Measurements from ENCODE around the gene CRADD.
"Not testable (repeated sequence)": the region's sequence is repeated elsewhere in the genome, so short reads cannot be mapped to it uniquely, and the experiment has no call there.

The CRADD gene

GRCh38 chr12:93781961-93782360 lies 104.8 kb downstream of the CRADD start:
- not testable (repeated sequence) for DNase-seq (ENCODE audit: low read depth in 1 of 2, low spot score in 1 of 2)

- DNase-seq (ENCODE audit: low read depth in 1 of 2, low spot score in 1 of 2) = no peak
Measured at GRCh38 chr12:93782853-93783252, 105.7 kb downstream of the CRADD start.

- DNase-seq (ENCODE audit: low read depth in 1 of 2, low spot score in 1 of 2) = peak in 1 of 2 donors; percentile 54
Measured at GRCh38 chr12:93783832-93784231, 106.7 kb downstream of the CRADD start.

DNA sequence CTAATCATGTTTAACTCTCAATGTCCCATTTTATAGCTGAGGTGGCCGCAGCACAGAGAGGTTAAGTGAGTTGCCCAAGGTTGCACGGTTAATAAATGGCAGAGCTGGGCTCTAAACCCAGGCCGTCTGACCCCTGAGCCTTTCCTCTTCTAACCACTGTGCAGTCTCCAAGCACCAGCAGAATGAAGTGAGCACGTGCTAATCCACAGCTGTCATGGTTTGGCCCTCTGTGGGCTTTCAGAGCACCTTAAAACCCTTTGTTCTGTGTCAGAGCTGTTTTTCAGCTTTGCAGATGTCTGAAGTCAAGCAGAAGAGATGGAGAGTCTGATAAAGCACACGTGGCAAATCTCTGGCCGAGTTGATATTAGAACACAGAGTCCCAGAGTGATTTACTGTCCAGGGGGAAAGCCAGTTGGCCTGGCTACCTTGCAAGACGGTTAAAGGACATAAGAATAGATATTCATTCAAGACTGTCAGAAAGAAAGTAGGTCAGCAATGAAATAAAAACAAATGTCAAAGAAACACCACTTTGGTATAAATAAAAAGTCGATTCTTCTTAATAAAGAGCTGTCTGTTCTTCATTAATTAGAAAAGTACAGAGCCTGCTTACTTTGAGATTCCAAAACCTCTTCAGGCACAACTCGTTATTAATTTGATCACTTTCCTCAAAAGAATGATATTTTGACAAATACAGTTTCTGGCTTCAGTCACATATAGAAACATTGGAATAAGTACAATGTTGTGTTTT lies 107.3 kb downstream of the CRADD start:
- DNase-seq (ENCODE audit: low read depth in 1 of 2, low spot score in 1 of 2) = no peak

GRCh38 chr12:93785249-93786010 lies 108.3 kb downstream of the CRADD start:
- peak in 1 of 2 donors; percentile 59 for DNase-seq (ENCODE audit: low read depth in 1 of 2, low spot score in 1 of 2)

DNA sequence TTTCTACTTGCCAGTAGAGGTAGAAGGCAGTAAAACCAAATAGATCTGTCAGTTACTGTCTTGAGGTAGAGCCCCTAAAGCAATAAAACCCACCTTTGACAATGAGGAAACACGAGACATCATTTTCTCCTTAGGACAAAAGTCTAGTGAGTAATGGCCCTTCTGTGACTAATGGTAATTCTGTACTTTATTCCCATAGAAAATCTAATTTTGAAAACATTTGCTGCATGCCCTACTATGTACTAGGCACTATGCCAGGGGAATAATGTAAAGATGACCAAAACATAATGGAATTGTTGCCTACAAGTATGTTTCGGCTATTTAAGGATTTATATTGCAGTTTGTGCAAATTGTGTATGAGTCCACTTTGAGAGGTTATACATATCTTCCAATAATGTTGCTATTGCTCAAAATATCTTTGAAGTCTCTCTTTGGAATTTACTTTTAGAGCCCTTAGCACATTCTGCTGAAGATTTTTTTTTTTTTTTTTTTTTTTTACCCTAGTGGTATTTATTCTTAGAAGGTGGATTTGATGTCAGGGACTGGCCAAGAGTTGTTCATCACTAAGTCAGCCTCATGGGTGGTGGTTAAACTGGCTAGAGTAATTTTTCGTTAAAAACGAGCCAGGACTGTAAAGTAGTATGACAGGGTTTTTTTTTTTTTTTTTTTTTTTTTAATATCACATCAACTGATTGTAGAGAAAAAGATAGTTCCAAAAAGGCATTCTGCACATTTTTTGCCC lies 109.7 kb downstream of the CRADD start:
- no peak for DNase-seq (ENCODE audit: low read depth in 1 of 2, low spot score in 1 of 2)

DNA sequence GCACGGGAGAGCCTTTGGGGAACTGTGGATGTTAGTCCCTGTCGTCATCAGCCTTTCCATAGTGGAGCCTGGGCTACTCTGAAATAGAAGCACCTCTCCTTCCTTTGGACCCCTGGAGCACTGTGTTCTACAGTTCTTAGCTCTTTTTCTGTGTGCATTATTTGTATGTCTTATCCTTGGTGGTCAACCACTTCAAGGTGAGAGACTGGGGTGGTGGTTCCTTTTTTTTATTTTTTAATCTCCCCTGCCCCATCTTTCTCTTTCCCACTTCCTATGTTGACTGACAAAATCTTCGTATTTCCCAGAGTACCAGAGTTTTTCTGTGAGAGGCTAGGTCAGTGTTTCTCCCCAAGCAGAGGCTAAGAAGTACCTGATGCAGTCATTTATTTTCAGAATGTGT lies 111.7 kb downstream of the CRADD start:
- DNase-seq (ENCODE audit: low read depth in 1 of 2, low spot score in 1 of 2) = no peak

- DNase-seq (ENCODE audit: low read depth in 1 of 2, low spot score in 1 of 2) = no peak
Measured at GRCh38 chr12:93789767-93790166, 112.6 kb downstream of the CRADD start.

GRCh38 chr12:93790472-93791152 lies 113.4 kb downstream of the CRADD start:
- peak in 1 of 2 donors; percentile 38 for DNase-seq (ENCODE audit: low read depth in 1 of 2, low spot score in 1 of 2)

DNA sequence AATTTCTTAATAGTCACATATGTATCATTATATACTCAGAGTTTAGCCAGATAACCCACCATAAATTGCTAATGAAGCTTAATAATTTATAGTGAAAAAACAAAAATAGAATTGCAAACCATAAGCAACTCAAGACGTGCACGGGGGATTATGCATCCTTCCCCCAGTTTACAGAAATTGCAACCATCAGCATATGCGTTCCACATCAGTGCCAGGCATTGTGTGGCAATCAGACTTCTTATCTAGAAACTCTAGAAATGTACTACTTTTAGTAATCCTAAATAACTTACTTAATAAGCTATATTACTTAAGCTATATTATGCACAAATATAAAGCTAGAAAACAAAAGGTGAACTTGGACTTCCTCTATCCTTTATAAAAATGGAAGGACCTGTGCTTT lies 115.8 kb downstream of the CRADD start:
- no peak for DNase-seq (ENCODE audit: low read depth in 1 of 2, low spot score in 1 of 2)

DNA sequence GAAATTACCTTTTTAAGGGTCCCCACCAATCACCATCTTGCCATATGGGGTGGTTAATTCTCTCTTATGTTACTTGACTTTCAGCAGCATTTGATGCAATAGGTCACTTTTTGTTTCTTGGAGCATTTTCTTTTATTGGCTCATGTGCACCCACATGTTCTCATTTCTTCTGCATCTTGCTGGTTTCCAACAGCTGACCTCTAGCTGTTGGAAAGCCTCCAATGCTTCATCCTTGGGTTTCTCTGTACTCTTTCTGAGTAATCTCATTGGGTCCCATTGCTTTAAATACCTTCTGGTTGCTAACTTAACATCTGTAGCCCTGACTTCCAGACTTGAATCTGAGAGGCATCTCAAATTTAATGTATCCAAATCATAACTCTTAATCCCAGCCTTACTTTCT lies 116.8 kb downstream of the CRADD start:
- no peak for DNase-seq (ENCODE audit: low read depth in 1 of 2, low spot score in 1 of 2)

DNA sequence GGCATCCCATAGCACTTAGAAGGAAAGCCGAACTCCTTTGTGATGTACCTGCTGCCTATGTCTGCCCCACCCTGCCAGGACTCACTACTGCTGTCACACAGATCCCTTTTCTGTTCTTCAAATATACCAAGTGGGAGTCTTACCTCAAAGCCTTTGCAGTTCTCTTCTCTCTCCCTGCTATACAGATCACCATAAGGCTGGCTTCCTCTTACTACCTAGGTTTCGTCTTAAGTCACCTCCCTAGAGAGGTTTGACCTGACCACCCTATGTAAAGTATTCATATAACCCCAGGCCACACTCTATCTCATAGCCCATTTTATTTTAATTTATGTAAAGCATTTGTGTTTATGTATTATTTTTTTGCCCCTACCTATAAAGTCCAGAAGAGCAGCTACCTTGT lies 117.6 kb downstream of the CRADD start:
- DNase-seq (ENCODE audit: low read depth in 1 of 2, low spot score in 1 of 2) = no peak

DNA sequence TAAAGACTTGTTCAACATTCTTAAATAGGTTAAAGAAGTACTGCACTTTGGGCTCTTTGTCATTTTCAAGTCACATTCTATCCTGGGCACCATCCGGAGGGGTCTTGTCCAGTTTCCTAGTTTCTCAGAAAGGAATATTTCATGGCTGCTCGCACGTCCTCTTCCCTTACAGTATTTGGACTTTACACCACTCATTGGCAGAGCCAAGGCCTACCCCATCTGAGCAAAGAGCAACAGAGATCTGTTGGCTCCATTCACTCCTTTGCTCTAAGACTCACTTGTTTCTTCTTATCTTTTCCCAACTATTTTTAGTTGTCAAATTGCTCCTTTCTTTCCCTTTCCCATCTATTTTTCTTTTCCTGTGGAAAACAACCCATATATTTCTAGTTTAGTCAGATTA lies 118.2 kb downstream of the CRADD start:
- DNase-seq (ENCODE audit: low read depth in 1 of 2, low spot score in 1 of 2) = no peak

GRCh38 chr12:93796729-93797128 lies 119.6 kb downstream of the CRADD start:
- DNase-seq (ENCODE audit: low read depth in 1 of 2, low spot score in 1 of 2) = no peak

GRCh38 chr12:93798279-93799151 lies 121.3 kb downstream of the CRADD start:
- no peak for DNase-seq (ENCODE audit: low read depth in 1 of 2, low spot score in 1 of 2)

- DNase-seq (ENCODE audit: low read depth in 1 of 2, low spot score in 1 of 2) = not testable (repeated sequence)
Measured at GRCh38 chr12:93801666-93802065, 124.5 kb downstream of the CRADD start.

DNA sequence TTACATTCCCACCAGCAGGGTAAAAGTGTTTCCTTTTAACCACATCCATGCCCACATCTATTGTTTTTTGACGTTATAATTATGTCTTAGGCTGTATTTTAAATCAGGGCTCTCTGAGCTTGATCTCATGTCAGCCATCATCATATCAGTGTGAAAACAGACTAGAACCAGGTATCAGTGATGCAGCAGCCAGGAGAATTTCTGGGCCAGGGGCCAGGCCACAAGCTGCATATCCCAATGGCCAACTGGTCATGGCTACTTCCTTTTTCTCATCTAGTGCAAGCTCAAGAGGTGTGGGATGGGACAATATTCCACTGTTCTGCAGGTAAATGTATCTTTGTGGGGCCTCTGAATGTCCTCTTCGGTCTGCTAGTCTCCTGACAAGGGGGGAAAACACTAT lies 125.1 kb downstream of the CRADD start:
- no peak for DNase-seq (ENCODE audit: low read depth in 1 of 2, low spot score in 1 of 2)

DNA sequence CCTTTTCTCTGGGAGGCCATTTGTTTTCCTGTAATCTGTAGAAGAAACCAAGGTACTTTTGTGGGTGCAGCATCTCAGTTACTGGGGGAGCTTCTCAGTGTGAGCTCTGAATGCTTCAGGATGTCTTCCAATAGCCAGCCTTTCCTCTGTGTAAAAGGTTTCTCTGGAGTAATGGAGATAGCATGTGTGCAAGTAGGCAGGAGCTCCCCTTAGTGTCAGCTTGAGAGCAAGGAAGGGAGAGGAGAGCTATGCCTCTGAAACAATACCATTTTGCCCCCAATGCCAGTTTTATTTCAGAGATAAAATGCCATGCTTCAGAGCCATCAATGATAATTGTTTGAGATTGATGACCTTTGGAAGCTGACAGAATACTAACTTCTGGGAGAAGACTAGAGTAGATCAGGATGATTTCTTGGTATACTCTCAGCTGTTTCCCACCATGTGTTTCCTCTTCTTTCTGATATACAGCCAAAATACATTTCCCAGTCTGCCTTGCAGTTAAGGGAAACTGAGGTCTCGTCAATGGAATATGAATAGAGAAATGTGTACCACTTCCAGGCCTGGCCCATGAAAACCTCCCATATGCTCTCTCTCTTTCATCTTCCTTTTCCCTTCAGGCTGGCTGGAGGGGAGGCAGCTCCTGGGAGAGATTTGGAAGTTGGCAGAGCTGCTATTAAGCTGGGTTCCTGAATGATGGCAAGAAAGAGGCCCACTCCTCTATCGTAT lies 125.7 kb downstream of the CRADD start:
- DNase-seq (ENCODE audit: low read depth in 1 of 2, low spot score in 1 of 2) = no peak

- DNase-seq (ENCODE audit: low read depth in 1 of 2, low spot score in 1 of 2) = no peak
Measured at GRCh38 chr12:93803424-93803807, 126.2 kb downstream of the CRADD start.

Data from activated CD4-positive, alpha-beta T cell treated with anti-CD3 and anti-CD28 coated beads, Interleukin-2, amount 50 U/mL, for 24 hours (primary cell).